Cerebellar cortex (tissue), 1 donor: ENCODE measurements around the gene DCAF4.
A peak's percentile ranks its signal among the peaks of the same experiment; 100 is the strongest.

Experiments
- DNase-seq: peaks from one replicate; pipeline ENCODE4 v3.0.0-alpha.2; 2015; ENCODE audit warnings: low spot score

The DCAF4 gene

GRCh38 chr14:72894623-72895378, 31.5 kb upstream of the DCAF4 start:
- DNase-seq, result peak; percentile 49

DNA sequence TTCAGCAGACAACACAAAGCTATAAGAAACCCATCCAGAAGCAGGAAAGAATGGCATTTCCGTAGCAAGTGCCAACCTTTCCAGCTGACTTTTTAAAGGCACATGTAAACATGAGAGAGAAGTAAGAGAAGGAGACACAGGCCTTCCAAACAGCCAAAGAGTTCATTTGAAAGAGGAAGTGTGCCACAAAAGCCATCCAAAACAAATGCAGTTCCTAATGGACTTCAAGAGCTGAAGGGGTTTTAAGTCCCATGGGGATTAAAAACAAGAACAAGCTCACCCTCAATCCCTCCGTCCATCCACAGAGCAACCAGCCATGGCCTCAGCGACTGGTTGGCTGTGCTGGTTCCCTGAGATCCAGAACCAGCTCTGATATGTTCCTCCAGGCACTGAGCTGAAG, 27.8 kb upstream of the DCAF4 start:
- no peak for DNase-seq

GRCh38 chr14:72901361-72901760, 24.9 kb upstream of the DCAF4 start:
- DNase-seq, result no peak

DNA sequence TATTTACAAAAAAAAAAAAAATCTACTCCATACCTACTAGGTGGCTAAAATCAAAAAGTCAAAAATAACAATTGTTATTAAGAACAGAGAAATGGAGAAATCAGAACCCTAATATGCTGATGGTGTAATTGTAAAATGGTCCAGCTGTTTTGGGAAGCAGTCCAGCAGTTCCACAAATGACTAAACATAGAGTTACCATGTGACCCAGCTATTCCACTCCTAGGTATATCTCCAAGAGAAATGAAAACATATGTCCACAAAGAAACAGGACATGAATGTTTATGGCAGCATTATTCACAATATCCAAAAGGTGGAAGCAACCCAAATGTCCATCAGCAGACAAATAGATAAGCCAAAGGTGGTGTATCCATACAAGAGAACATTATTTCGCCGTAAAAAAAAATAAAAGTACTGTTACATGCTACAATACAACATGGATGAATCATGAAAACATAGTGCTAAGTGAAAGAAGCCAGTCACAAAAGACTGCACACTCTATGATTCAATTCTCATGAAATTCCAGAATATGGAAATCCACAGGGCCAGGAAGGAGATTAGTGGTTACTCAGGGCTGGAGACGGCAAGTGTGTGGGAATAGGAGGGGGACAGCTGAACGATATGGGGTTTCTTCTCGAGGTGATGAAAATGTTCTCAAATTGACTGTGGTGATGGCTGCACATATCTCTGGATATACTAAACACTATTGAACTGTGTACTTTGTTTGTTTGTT, 23.3 kb upstream of the DCAF4 start:
- no peak for DNase-seq

DNA sequence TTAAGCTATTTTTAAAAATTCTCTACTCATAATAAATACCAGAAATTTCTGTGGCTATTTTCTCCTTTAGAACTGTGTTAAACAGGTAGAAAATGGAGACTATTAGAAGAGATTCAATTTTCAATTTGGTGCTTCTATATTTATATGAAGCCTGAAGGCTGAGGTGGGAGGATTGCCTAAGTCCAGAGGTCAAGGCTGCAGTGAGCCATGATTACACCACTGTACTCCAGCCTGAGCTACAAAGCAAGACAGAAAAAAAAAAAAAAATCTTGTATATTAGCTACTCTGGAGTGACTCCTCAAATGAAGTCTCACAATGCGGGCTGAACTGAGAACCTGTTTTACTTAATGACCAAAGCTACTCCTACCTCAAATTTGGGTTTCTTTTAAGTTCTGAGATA, 22.5 kb upstream of the DCAF4 start:
- DNase-seq, result no peak

- DNase-seq, result no peak
Observed at GRCh38 chr14:72904218-72904617, 22.0 kb upstream of the DCAF4 start.

GRCh38 chr14:72904840-72905561, 21.3 kb upstream of the DCAF4 start:
- DNase-seq, result peak; percentile 83

GRCh38 chr14:72906316-72906715, 19.9 kb upstream of the DCAF4 start:
- no peak for DNase-seq

DNA sequence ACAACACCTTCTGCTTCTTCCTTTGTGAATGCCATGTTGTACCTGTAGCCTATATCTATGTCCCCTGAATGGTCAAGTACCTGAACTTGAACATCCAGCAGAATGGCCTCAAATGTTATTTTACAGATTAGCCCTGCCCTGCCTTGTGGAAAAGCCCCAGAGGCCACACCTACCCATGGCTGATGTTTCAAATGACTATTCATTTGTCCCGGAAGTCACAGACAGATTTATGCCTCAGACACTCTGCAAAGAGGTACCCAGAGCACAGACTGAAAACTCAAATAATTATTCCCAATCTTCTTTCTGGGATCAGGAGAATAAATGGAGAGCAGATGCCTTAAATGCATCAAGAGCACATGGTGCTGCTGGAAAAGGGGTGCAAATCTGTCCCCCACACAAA, 19.4 kb upstream of the DCAF4 start:
- DNase-seq, result no peak

GRCh38 chr14:72907886-72908285, 18.4 kb upstream of the DCAF4 start:
- no peak for DNase-seq

DNA sequence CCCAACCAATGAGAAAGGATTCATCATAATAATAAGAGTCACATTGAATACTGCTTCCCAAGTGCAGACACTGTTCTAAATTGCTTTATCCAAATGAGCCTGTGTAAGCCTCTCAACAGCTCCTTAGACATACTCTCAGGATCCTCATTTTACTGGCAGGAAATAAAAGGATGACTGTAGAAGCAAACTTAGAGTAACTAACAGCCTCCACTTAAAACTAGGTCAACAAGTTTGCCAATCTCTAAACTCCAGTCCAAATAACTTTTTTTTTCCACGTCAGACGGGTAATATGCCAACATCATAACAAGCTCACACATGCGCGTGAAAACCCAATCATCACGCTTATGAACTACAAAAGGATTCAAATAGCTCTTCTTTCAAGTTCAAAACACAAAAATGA, 17.1 kb upstream of the DCAF4 start:
- no peak for DNase-seq

DNA sequence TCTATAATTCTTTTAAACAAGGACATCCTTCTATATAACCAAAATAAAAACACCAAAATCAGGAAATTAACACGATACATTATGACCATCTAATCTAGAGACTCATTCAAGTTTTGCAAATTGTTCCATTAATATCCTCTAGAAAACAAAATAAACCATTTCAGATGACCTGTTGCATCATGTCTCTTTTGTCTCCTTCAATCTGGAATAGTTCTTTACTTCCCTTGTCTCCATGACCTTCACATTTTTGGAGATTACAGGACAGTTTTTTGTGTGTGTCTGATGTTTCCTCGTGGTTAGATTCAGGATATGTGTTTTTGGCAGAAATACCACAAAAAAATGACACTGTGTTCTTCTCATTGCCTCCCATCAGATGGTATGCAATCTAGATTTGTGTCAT, 12.5 kb upstream of the DCAF4 start:
- no peak for DNase-seq

DNA sequence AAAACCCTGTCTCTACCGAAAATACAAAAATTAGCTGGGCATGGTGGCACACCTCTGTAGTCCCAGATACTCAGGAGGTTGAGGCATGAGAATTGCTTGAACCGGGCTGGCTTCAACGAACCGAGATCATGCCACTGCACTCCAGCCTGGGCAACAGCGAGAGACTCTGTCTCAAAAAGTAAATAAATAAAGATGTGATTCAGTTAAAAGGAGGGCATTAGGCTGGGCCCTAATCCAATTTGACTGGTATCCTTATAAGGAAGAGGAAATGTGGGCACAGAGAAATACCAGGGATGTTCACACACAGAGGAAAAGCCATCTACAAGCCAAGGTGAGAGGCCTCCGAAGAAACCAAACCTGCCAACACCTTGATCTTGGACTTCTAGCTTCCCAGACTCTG, 10.1 kb upstream of the DCAF4 start:
- DNase-seq, result no peak

- DNase-seq, result no peak
Observed at GRCh38 chr14:72917094-72917802, 9.0 kb upstream of the DCAF4 start.

GRCh38 chr14:72920008-72920407, 6.3 kb upstream of the DCAF4 start:
- no peak for DNase-seq

DNA sequence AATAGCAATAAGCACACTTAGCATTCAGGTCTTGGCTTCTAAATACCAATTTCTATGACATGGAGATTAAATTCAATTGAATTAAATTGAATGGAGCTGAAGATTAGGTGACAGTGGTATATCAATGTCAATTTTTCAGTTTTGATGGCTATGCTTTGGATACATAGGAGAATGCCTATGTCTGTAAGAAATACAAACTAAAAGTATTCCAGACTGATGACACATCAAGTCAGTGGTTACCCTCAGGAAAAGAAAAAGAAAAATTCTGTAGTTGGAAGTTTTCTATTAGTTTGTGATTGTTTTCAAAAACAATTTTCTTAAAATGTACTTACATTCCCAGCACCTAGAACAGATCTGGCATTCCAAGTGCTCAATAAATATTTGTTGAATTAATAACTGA, 4.9 kb upstream of the DCAF4 start:
- no peak for DNase-seq

DNA sequence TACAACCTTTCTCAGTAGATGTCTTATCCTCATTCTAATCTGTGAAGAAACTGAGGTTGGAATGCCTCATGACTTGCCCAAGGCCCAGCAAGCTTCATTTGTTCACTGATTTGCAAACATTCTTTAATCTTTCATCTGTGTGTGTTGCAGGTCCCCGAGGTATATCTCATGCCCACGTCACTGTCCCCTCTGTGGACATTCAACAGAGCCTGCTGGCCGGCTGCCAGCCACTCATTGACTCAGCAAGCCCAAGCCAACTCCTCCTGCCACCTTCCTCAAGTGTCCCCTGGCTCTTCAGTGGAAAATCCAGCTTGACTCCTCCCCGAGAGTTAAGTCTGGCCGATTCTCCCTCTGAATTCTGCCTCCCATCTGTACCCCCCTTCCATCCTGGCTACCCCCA, 1.9 kb upstream of the DCAF4 start:
- DNase-seq, result no peak

DNA sequence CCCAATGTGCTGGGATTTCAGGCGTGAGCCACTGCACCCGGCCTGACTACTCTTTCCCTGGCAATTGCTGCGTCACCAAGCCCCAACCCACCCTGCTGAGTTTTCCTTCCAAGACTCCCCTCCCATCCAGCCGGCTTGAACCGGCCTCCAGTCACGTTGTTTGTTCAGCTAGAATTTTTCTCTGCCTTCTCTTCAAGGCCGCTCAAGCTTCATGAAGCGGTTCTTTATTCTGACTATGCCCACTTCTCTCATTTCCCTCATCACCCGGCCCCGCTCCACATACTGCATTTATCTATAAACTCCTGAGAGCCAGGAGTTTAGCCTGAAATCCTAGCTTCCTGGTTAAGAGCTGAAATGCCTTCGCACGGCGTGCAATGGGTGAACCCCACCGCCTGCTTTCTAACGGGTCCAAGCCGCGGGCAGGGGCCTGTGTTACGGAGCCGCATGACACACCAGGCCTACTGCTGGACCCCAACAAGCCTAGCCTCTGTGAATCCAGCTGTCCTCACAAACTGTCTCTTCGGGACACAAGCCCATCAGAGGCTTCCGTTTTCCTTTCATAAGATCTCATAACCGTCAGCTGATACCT, 999 bp upstream of the DCAF4 start:
- no peak for DNase-seq

DNA sequence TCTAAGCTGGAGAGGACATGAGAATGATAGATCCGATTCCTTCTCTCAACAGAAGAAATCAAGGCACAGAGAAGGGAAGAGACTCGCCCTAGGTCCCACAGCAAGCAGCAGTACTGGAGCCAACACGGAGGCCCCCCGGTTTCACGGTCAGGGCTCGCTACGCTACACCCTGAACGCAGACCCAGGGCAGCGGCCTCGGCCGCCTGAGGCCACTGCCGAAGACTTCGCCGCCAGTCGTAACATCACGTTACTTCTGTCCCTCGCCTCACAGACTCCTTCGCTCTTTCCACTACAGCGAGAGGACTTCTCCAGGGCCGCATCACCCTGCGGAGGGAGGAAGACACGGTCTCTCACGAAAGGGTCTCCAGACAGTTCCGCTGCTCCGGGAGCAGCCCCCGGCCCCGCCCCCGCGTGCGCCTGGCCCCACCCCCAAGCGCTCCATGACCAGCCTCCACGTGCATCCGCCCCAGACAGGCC, 411 bp upstream of the DCAF4 start:
- DNase-seq, result no peak

DNA sequence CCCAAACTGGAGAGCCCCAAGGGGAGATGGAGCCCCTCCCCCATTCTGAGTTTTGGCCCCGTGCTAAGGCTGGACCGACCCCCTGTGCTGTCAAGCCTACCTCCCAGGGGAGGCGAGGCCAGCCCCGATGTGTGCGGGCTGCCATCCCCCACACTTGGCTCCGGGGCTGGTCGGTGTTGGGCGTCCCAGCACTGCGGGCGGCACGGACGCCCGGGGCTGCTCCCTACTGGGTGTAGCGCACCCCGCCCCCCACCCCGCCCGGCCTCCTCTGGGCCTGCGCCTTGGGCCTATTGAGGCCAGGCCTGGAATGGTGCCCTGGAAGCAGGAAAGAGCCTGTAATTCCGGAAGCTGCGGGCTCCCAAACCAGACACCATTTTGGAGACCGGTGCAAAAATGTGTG, 2.6 kb downstream of the DCAF4 start:
- DNase-seq, result no peak

DNA sequence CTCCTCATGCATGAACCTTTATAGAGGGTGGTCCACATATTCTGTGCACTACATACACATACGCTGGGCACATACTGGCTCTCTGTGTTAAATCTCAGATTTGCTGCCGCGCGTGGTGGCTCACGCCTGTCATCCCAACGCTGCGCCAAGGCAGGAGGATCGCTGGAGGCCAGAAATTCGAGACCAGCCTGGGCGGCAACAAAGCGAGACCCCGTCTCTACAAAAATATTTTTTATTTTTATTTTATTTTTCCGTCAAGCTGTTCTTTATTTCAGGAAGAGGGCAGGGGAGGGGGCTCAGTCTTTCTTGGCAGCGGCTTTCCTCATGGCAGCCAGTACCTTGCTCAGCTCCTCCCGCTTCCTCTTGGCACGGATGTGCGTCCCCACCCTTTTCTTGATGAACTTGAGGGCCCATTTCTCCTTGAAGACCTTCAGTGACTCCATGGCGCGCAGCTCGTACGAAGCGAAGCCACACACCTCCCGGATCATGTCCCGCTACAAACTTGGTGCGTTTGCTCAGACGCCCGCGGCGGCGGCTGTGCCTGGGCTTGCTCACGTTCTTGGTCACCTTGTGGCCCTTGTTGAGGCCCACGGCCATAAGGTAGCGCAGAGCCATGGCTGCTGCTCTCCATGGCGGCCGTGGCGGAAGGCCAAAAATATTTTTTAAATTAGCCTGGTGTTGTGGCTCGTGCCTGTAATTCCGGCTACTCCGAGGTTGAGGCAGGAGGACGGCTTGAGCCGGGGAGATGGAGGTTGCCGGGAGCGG, 3.2 kb downstream of the DCAF4 start:
- DNase-seq, result no peak
